ENCODE measurements around the gene TESMIN. TPM values are rescaled to one million over a fixed set of nuclear protein-coding genes. Genes with fewer than 3 reads are reported as not detected.

The TESMIN gene
- total and polyA plus RNA-seq, 8 donors = 1.1 to 14.2 (median 12.6) TPM

GRCh38 chr11:68763181-68763721 lies 11.9 kb upstream of the TESMIN start:
- Histone ChIP-seq H3K4me3 (no peak overlapping the region), H3K27me3 (no peaks in the 10 kb centered on the region), H3K9me3 (no peaks in the 10 kb centered on the region), H3K4me1 (no peaks in the 10 kb centered on the region), H3K27ac (peak overlapping the region in 1 of 2 donors; percentile 53), H3K36me3 (peaks cover 0 to 100% of the 10 kb centered on the region in 2 donors)
- no peak for TF ChIP-seq CTCF (IDR thresholded peaks at IDR 0.05)
- DNase-seq (no peak), ATAC-seq (no peak)
- intact Hi-C loops (cut with DNase I) = no loop called here

GRCh38 chr11:68762481-68762880 lies 11.2 kb upstream of the TESMIN start:
- intact Hi-C loops (cut with DNase I) = no loop called here
- DNase-seq = no peak

DNA sequence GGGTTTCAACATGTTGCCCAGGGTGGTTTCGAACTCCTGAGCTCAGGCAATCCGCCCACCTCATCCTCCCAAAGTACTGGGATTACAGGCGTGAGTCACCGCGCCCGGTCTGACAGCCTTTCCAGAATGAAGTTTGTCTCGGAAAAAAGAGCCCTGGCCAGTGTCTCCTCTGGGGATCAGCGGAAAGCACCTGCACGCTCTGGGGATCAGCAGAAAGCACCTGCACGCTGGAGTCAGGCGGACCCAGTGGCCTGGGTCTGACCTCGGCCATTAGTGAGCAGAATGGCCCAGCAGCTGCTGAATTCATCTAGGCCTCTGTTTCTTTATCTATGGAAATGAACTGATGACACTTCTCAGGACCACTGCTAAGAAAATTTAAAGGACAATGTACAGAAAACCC lies 10.5 kb upstream of the TESMIN start:
- Histone ChIP-seq H3K36me3 (peaks cover 0 to 100% of the 10 kb centered on the region in 2 donors), H3K4me1 (no peaks in the 10 kb centered on the region), H3K27ac (peak overlapping the region in 1 of 2 donors; percentile 53), H3K9me3 (no peaks in the 10 kb centered on the region), H3K4me3 (no peak overlapping the region), H3K27me3 (no peaks in the 10 kb centered on the region)
- DNase-seq (no peak), ATAC-seq (no peak)
- TF ChIP-seq CTCF (IDR thresholded peaks at IDR 0.05) = no peak
- intact Hi-C loops (cut with DNase I) = no loop called here

More at GRCh38 chr11:68762481-68762880, 11.2 kb upstream of the TESMIN start:
- Histone ChIP-seq H3K36me3 (peaks cover 0 to 100% of the 10 kb centered on the region in 2 donors), H3K4me3 (no peak overlapping the region), H3K9me3 (no peaks in the 10 kb centered on the region), H3K27ac (peak overlapping the region in 1 of 2 donors; percentile 53), H3K27me3 (no peaks in the 10 kb centered on the region), H3K4me1 (no peaks in the 10 kb centered on the region)
- TF ChIP-seq CTCF (IDR thresholded peaks at IDR 0.05) = no peak
- no peak for ATAC-seq

DNA sequence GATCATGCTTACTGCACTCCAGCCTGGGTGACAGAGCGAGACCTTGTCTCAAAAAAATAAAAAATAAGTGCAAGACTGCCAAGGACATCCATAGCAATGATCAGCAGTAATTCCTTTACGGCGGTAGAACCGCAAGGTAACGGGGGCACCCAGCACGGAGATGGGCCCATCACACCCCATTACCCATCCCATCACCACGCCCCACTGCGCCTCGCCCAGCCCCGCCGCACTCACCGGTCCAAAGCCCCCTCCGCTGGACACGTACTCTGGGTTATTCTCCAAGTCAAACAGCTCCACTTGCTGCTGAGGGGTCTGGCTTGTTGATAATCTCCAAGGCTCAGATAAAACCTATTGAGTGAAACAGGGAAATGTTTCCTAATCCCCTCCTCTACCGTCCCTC lies 8.7 kb upstream of the TESMIN start:
- intact Hi-C loops (cut with DNase I) = no loop called here
- no peak for TF ChIP-seq CTCF (IDR thresholded peaks at IDR 0.05)
- Histone ChIP-seq H3K9me3 (no peaks in the 10 kb centered on the region), H3K27ac (no peak overlapping the region), H3K4me1 (no peaks in the 10 kb centered on the region), H3K27me3 (no peaks in the 10 kb centered on the region), H3K4me3 (no peak overlapping the region), H3K36me3 (peaks cover 0 to 94% of the 10 kb centered on the region in 2 donors)
- no peak for DNase-seq
- ATAC-seq = no peak

GRCh38 chr11:68757711-68758110 lies 6.4 kb upstream of the TESMIN start:
- no peak overlapping the region for H3K27ac ChIP-seq

More at GRCh38 chr11:68757711-68758110, 6.4 kb upstream of the TESMIN start:
- peaks cover 0 to 83% of the 10 kb centered on the region in 2 donors for H3K36me3 ChIP-seq
- no peak for ATAC-seq
- no peak for TF ChIP-seq CTCF (IDR thresholded peaks at IDR 0.05)
- H3K4me3 ChIP-seq = no peak overlapping the region
- intact Hi-C loops (cut with DNase I) = no loop called here
- no peaks in the 10 kb centered on the region for H3K4me1 ChIP-seq
- DNase-seq = no peak
- no peaks in the 10 kb centered on the region for H3K27me3 ChIP-seq
- no peaks in the 10 kb centered on the region for H3K9me3 ChIP-seq

All from left lung (tissue), 10 donors.